Gastrocnemius medialis (tissue), 4 donors: ENCODE measurements around the gene RASGRP4. TPM values are rescaled to one million over a fixed set of nuclear protein-coding genes. Genes with fewer than 3 reads are reported as not detected.

ENCODE experiments used
- ATAC-seq, 2 donors: fragments of 150-250 bp; one replicate each; pipeline ENCODE4 v1.9.1; 2016
- DNase-seq, 2 donors: peaks; one replicate each; pipeline ENCODE4 v3.0.0-alpha.2; 2019
- H3K27ac ChIP-seq, 4 donors: fragments of 200-600 bp; sonication (generic); 1 replicate in 1 of 4; 2 replicates in 3 of 4; pipeline ENCODE4 v1.5.1; 2016 to 2018; ENCODE audit warnings: mild to moderate bottlenecking in 2 of 4, moderate library complexity in 1 of 4
- H3K27me3 ChIP-seq, 3 donors: fragments of 200-600 bp; sonication (generic) in 2 of 3; 1 replicate in 1 of 3; 2 replicates in 2 of 3; pipeline versions ENCODE4 v1.5.1 to v1.6.0; 2016 to 2019; ENCODE audit warnings: mild to moderate bottlenecking in 1 of 3, moderate library complexity in 1 of 3
- H3K36me3 ChIP-seq, 2 donors: fragments of 200-600 bp; sonication (generic) in 1 of 2; one replicate each; pipeline ENCODE4 v1.5.1; 2017 to 2018
- H3K4me1 ChIP-seq, 2 donors: fragments of 200-600 bp; sonication (generic) in 1 of 2; one replicate each; pipeline ENCODE4 v1.5.1; 2016 to 2017; ENCODE audit warnings: mild to moderate bottlenecking in 2 of 2
- H3K4me3 ChIP-seq, 4 donors: fragments of 200-600 bp; sonication (generic) in 3 of 4; 1 replicate in 1 of 4; 2 replicates in 3 of 4; pipeline ENCODE4 v1.5.1; 2016 to 2019; ENCODE audit warnings: mild to moderate bottlenecking in 2 of 4
- H3K9me3 ChIP-seq, 3 donors: fragments of 200-600 bp; sonication (generic) in 2 of 3; 1 replicate in 1 of 3; 2 replicates in 2 of 3; pipeline ENCODE4 v1.5.1; 2016 to 2019
- CTCF ChIP-seq, 5 experiments: fragments of 450-650 bp in 3 of 5; fragments of 200-600 bp in 2 of 5; sonication (generic) in 2 of 5; IDR thresholded peaks in 4 of 5; conservative IDR thresholded peaks in 1 of 5; 1 replicate in 4 of 5; 2 replicates in 1 of 5; pipeline ENCODE4 v1.5.1; 2016 to 2019; ENCODE audit warnings: antibody characterized with exemption in 5 of 5, mild to moderate bottlenecking in 3 of 5, moderate library complexity in 3 of 5
- POLR2A ChIP-seq, 2 donors: fragments of 450-650 bp; IDR thresholded peaks; one replicate each; pipeline ENCODE4 v1.6.1; 2017; ENCODE audit warnings: antibody characterized with exemption in 2 of 2, mild to moderate bottlenecking in 2 of 2, moderate library complexity in 2 of 2
- in situ Hi-C, 4 donors: fragments of 200-750 bp; cut with MboI; loops; one replicate each; pipeline versions ENCODE4 v1.15.0 to v1.8.0; 2017; ENCODE audit warnings: low sequenced_read_pairs in 4 of 4
- intact Hi-C: fragments of 100-400 bp; cut with DNase I; formaldehyde crosslinking; loops from one replicate; pipeline ENCODE4 v1.15.1; 2023; ENCODE audit warnings: low total_unique reads
- total RNA-seq, 4 donors: library from RNA; depleted of rRNA; stranded (reverse); fragments of >200 nt; gene quantifications; one replicate each; pipeline versions ENCODE4 v1.1.0 to v1.2.3, GENCODE V29; 2016

The RASGRP4 gene
- total RNA-seq, 4 donors from 2014 or later = 0.61 to 2.2 (median 0.94) TPM

- peaks cover 0 to 2% (median 0%) of the 10 kb centered on the region in 3 donors for H3K27me3 ChIP-seq
- ATAC-seq (no peak), DNase-seq (no peak)
- H3K36me3 ChIP-seq = peaks cover 14 to 85% of the 10 kb centered on the region in 2 donors
- intact Hi-C loops (loop anchor here (10.0 kb wide), 1 partner anchor 334 kb away; no protein-coding TSS in a partner anchor), in situ Hi-C loops (loop anchor here in 1 of 4 donors (25.0 kb wide), 1 partner anchor 456 kb away; the partner anchor contains the start of genes ECH1 and HNRNPL)
- H3K4me3 ChIP-seq = no peak overlapping the region
- H3K4me1 ChIP-seq = peaks cover 11 to 18% of the 10 kb centered on the region in 2 donors
- no peak overlapping the region for H3K27ac ChIP-seq
- no peak for TF ChIP-seq CTCF (IDR thresholded peaks at IDR 0.05 in 4 of 5, conservative IDR thresholded peaks at IDR 0.05 in 1 of 5)
- TF ChIP-seq POLR2A (IDR thresholded peaks at IDR 0.05) = no peak
- no peaks in the 10 kb centered on the region for H3K9me3 ChIP-seq
Observed at GRCh38 chr19:38381138-38381537, 44.9 kb downstream of the RASGRP4 start.

- Histone ChIP-seq H3K4me3 (no peak overlapping the region), H3K4me1 (peaks cover 16 to 25% of the 10 kb centered on the region in 2 donors), H3K27me3 (no peaks in the 10 kb centered on the region), H3K27ac (no peak overlapping the region), H3K36me3 (peaks cover 14 to 71% of the 10 kb centered on the region in 2 donors), H3K9me3 (no peaks in the 10 kb centered on the region)
- TF ChIP-seq POLR2A (IDR thresholded peaks at IDR 0.05) (no peak), CTCF (IDR thresholded peaks at IDR 0.05 in 4 of 5, conservative IDR thresholded peaks at IDR 0.05 in 1 of 5) (no peak)
- in situ Hi-C loops = loop anchor here in 1 of 4 donors (25.0 kb wide), 1 partner anchor 458 kb away; the partner anchor contains the start of genes ECH1 and HNRNPL
- DNase-seq (no peak), ATAC-seq (no peak)
- intact Hi-C loops = loop anchor here (5.0 to 10.0 kb wide), 3 partner anchors 453 to 1906 kb away; partner anchors contain the start of genes AKT2, ECH1 and ZFP36
Observed at GRCh38 chr19:38378866-38379265, 47.2 kb downstream of the RASGRP4 start.

GRCh38 chr19:38377052-38377451 lies 49.0 kb downstream of the RASGRP4 start:
- no peaks in the 10 kb centered on the region for H3K27me3 ChIP-seq
- in situ Hi-C loops = loop anchor here in 1 of 4 donors (25.0 kb wide), 1 partner anchor 460 kb away; the partner anchor contains the start of genes ECH1 and HNRNPL
- peaks cover 16 to 25% of the 10 kb centered on the region in 2 donors for H3K4me1 ChIP-seq
- intact Hi-C loops = loop anchor here (5.0 to 10.0 kb wide), 3 partner anchors 455 to 1908 kb away; partner anchors contain the start of genes AKT2, ECH1 and ZFP36
- DNase-seq = no peak
- peak overlapping the region; percentile 1 to 99 (median 58) for H3K4me3 ChIP-seq
- TF ChIP-seq POLR2A (IDR thresholded peaks at IDR 0.05) (no peak), CTCF (IDR thresholded peaks at IDR 0.05 in 4 of 5, conservative IDR thresholded peaks at IDR 0.05 in 1 of 5) (no peak)
- peaks cover 0 to 53% of the 10 kb centered on the region in 2 donors for H3K36me3 ChIP-seq
- ATAC-seq = no peak
- H3K27ac ChIP-seq = peak overlapping the region; percentile 97 to 100 (median 98)
- H3K9me3 ChIP-seq = no peaks in the 10 kb centered on the region

GRCh38 chr19:38376576-38376975 lies 49.4 kb downstream of the RASGRP4 start:
- H3K4me1 ChIP-seq = peaks cover 16 to 25% of the 10 kb centered on the region in 2 donors
- peak overlapping the region; percentile 97 to 100 (median 98) for H3K27ac ChIP-seq
- peaks cover 0 to 48% of the 10 kb centered on the region in 2 donors for H3K36me3 ChIP-seq
- intact Hi-C loops = loop anchor here (5.0 to 10.0 kb wide), 3 partner anchors 456 to 1908 kb away; partner anchors contain the start of genes AKT2, ECH1 and ZFP36
- peak overlapping the region; percentile 91 to 99 (median 96) for H3K4me3 ChIP-seq
- TF ChIP-seq POLR2A (IDR thresholded peaks at IDR 0.05) (peak in 1 of 2 donors; percentile 4), CTCF (IDR thresholded peaks at IDR 0.05 in 4 of 5, conservative IDR thresholded peaks at IDR 0.05 in 1 of 5) (no peak)
- ATAC-seq (peak; percentile 39 to 40), DNase-seq (peak; percentile 72 to 81)
- no peaks in the 10 kb centered on the region for H3K9me3 ChIP-seq
- in situ Hi-C loops = loop anchor here in 1 of 4 donors (25.0 kb wide), 1 partner anchor 461 kb away; the partner anchor contains the start of genes ECH1 and HNRNPL
- H3K27me3 ChIP-seq = no peaks in the 10 kb centered on the region
